LNCaP clone FGC (cell line): ENCODE results near the gene MED26.

ENCODE experiments used
- DNase-seq: peaks from one replicate; pipeline ENCODE4 v3.0.0-alpha.2; 2011; ENCODE audit warnings: low read depth
- H3K4me3 ChIP-seq: 2 replicates; pipeline ENCODE4 v1.5.1; 2011; ENCODE audit warnings: mild to moderate bottlenecking, low read depth, low read length, control low read depth
- TF ChIP-seq, protein P1 (sequence below): IDR thresholded peaks from 2 replicates; pipeline ENCODE4 v1.5.1; 2012; ENCODE audit warnings: mild to moderate bottlenecking; ENCODE audit not compliant: control insufficient read depth, insufficient read depth; ENCODE audit errors: extremely low read depth

Gene MED26

DNA sequence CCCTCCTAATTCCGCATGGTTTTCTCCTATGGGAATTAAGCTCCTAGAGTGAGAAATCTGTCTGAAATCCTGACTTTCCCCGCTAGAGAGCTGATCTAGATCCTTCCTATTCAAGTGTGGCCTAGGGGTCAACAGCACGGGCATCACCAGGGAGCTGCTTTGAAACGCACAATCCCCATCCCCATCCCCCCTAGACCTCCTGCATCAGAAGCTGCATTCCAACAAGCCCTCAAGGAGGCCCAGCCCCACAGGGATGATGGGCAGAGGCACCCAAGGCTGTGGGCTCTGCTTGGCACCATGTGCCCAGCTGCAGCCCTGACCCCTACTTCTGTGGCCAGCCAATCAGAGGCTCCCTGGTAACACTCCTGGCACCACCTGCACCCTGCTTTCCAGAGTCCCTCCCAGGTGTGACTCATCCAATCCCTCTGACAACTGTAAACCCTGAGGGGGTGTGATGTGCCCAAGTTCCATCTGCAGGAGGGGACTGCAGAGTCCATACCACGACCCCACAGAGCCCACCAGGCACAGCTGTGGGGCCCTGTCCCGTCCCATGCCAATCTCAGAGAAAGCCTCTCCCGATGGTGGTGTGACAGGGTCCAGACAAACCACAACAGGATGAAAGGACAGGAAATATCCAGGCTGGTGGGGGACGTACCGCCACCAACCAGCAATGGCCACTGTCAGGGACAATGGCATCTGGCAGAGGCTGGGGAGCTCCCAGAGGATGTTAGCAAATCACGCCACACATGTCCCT lies 36.0 kb downstream of the MED26 start:
- H3K4me3 ChIP-seq = no peak overlapping the region
- DNase-seq = no peak
- TF ChIP-seq, protein P1, sequence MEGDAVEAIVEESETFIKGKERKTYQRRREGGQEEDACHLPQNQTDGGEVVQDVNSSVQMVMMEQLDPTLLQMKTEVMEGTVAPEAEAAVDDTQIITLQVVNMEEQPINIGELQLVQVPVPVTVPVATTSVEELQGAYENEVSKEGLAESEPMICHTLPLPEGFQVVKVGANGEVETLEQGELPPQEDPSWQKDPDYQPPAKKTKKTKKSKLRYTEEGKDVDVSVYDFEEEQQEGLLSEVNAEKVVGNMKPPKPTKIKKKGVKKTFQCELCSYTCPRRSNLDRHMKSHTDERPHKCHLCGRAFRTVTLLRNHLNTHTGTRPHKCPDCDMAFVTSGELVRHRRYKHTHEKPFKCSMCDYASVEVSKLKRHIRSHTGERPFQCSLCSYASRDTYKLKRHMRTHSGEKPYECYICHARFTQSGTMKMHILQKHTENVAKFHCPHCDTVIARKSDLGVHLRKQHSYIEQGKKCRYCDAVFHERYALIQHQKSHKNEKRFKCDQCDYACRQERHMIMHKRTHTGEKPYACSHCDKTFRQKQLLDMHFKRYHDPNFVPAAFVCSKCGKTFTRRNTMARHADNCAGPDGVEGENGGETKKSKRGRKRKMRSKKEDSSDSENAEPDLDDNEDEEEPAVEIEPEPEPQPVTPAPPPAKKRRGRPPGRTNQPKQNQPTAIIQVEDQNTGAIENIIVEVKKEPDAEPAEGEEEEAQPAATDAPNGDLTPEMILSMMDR = no peak

DNA sequence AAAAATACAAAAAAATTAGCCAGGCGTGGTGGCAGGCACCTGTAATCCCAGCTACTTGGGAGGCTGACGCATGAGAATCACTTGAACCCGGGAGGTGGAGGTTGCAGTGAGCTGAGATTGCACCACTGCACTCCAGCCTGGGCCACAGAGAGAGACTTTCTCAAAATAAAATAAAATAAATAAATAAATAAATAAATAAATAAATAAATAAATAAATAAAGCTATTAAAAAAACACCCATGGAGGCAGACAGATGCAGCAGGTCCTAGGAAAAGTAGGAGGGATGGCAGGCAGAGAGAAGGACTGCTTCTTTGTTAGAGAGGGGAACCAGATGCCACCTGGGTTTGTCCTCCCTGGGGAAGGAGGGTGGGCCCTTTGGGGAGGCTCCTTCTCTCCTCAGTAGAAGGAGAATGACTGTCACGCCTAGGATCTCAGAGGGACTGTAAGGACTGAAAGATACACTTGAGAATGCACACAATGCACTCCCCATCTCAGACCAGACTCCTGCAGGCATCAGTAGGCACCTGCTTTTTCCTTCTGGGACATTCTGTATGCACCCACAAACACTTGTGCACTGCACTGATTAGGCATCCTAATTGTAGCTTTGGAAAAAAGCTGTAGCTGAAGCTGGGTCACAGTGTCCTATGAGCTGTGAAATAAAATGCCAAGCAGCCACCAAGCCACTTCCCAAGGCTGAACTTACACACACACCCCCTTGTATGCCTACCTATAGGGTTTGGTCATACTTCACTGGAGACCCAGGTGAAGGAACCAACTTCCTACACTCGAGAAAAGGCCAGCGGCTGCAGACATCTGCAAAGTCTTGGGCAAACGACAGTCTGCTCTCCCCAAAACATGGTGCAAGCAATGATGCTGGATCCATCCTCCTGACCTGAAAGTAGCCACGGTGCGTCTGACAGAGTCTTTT lies 36.9 kb downstream of the MED26 start:
- H3K4me3 ChIP-seq = no peak overlapping the region
- TF ChIP-seq, protein P1 = no peak
- no peak for DNase-seq

DNA sequence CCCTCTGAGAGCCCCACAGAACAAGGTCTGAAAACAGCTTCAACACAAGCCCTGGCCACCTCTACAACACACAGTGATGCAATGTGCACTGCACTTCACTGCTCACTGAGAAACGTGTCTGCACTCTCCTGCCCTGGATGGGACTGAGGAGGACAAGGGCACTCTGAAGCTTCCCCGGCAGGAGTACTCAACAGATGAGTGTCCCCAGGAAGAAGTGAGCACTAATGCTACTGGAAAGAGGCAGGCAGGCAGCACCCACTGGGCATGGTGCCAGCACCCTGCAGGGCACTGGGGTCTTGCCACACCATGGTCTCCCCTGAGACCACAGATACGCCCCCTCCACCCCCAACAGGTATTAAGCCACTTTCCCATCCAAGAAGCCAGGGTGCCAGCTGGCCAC lies 38.1 kb downstream of the MED26 start:
- TF ChIP-seq, protein P1 = no peak
- no peak overlapping the region for H3K4me3 ChIP-seq
- DNase-seq = no peak

DNA sequence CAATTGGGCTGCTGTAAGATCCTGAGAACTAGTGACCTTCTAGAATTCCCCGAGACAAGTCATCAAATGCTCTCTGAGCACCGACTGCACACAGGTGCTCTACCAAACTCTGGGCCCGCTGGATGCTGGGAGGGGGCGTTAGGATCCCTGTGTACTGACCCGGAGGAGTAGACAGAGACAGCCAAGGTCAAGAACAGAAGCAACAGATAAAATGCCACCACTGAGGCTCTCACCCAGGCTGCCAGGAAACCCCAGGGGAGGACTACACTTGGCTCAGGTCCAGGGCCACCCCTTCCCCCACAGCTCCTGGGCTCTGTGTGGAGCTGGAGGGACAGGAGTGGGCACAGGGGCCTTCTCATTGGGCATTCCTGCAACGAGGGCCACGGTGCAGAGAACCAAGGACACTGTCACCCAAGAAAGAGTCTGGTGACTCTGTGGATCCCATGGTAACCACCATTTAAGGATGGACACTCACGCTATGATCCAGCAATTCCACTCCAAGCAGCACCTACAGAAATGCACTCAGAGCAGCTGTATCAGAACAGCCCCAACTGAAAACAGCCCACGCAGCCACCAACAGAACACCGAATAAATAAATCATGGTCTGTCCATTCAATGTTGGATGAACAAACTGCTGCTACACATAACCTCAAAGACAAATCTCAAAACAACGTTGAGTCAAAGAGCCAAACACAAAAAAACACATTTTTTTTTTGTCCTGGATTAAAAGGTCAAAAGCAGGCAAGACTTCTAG lies 39.0 kb downstream of the MED26 start:
- H3K4me3 ChIP-seq = no peak overlapping the region
- TF ChIP-seq, protein P1 = no peak
- DNase-seq = no peak

DNA sequence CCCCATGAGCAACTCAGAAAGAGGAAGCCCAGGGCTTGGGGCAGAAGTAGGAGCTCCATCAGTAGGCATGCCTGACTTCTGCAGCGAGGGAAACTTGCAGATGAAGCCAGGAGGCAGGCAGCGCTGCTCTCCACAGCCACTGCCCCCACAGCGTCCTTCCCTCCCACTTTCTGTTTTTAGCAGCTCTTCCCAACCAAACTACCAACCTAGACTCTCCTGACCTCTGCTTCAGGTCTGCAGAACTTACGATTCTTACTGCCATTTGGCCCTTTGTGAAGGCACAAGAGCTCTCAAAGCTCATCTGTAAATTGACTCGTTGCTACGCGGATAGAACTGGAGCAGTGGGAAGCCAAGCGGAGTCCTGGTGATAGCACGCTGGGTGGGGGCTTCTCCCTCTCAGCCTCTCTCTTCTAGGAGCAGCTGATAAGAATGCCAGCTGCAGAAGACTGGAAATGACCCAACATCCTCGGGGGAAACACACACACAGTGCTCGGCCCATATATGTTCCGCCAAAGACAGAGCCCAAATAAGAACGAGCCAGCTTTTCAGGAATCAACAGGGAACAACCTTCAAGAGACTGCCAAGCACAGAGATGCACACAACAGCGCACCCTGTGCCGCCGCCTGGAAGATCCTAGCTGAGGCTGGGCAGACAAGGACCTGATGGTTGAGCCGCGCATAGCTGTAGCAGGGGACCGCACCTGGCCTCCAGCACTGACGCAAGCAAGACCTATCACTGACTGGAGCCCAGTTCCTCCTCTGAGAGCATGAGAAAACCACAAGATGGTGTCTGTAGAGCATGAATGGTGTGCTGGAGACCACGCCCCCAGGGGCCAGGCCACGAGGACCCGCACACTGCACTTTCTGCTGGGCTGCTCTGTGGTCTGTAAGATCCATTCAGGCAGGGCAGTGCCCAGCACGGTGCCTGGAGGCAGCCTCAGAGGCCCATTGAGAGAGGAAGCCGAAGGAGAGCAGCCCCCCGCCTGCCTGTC lies 39.9 kb downstream of the MED26 start:
- TF ChIP-seq, protein P1 = no peak
- no peak for DNase-seq

More for the DNA sequence above, 39.9 kb downstream of the MED26 start:
- no peak overlapping the region for H3K4me3 ChIP-seq
